ENCODE measurements around the gene ZSWIM3.

DNA sequence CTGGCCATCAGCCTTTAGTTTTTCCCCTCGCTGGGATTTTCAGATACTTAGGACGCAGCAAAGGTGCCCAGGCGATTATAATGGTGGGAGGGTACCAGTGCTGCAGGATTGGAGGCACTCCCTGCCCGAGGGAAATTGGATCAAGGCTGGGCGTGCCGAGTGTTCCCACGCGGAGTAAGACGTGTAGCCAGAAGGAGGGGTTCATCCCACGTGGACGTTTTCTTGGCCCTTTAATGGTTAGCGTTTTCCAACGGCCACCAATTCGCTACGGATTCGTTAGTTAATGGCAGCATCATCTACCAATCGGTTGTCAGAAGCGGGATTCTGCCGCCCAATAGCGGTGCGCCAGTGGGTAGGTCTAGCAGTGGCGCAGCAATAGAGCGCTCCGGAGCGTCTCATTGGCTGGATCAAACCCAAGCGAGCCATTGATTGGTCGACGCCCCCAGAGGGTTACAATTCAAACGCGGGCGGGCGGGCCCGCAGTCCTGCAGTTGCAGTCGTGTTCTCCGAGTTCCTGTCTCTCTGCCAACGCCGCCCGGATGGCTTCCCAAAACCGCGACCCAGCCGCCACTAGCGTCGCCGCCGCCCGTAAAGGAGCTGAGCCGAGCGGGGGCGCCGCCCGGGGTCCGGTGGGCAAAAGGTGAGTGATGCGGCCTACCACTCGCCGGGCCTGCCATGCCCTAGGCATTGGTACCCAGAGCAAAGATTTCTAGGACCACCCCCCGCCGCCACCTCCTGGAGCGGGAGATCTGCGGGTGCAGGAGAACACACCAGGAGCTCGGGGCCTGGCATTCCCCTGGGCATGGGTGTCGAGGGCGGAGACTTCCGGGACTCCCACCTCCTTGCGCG lies 45.0 kb upstream of the ZSWIM3 start, which contains the start of gene UBE2C:
- peak; percentile 50; the same call in 1 of the 2 replicates for TF ChIP-seq POLR2A (IDR thresholded peaks at IDR 0.05; ENCODE audit: low read depth, low read length)
- TF ChIP-seq POLR2AphosphoS5 (IDR thresholded peaks at IDR 0.05; ENCODE audit: low read depth, low read length) = peak; percentile 47; the same call in 1 of the 2 replicates
- 0 out of 2 replicates have a peak, but pooled peaks have one; percentile 33 for TF ChIP-seq TAF1 (IDR thresholded peaks at IDR 0.05; ENCODE audit: borderline replicate concordance, low read depth, low read length)
